ENCODE results near the gene BNIP2.

The BNIP2 gene

DNA sequence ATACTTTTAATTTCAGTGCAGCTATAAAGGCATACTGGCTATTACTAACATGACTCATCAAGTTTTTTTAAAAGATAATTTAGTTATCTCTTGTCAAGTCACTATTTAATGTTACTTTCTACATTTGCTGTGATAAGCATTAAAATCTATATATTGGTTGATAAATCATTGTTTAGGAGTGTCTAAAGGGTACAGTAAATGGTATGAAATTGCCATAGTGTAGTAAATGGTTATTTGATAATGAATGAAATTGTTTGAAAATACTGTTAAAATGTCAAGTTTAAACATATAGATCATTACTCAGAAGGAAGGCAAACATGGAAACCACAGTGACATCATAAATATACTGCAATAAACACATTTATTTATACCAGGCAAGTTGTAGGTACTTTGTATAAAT is 13.2 kb upstream of the BNIP2 start:
- Histone ChIP-seq H3K27ac (ENCODE audit: extremely low read depth, low read depth, low read length) (no peak overlapping the region), H3K4me1 (ENCODE audit: control insufficient read depth, insufficient read depth, low read length) (peaks cover 24% of the 10 kb centered on the region), H3K36me3 (ENCODE audit: control insufficient read depth in 2 of 2, insufficient read depth in 1 of 2, low read length in 2 of 2) (no peaks in the 10 kb centered on the region), H3K9me3 (ENCODE audit: control insufficient read depth, insufficient read depth, low read depth, low read length) (no peaks in the 10 kb centered on the region), H3K4me3 (ENCODE audit: low read depth, low read length) (no peak overlapping the region)
- ChIA-PET POLR2A (no interaction called here), CTCF (interaction anchor here (3.2 kb wide), 1 partner anchor 11 kb away, joined by 15 read pairs; no protein-coding TSS in a partner anchor)
- TF ChIP-seq BCL6B (tag by site-specific recombination; IDR thresholded peaks at IDR 0.05) (peak; percentile 61; the same call in 1 of the 2 replicates), ZNF2 (tag by site-specific recombination; IDR thresholded peaks at IDR 0.05) (no peak), ZNF629 (tag by site-specific recombination; IDR thresholded peaks at IDR 0.05) (peak; percentile 55; the same call in 1 of the 2 replicates), GLI2 (tag by site-specific recombination; IDR thresholded peaks at IDR 0.05; ENCODE audit: borderline replicate concordance, low read depth) (peak; percentile 47; the same call in 1 of the 2 replicates), KLF16 (tag by site-specific recombination; IDR thresholded peaks at IDR 0.05) (peak; percentile 66; the same call in 1 of the 2 replicates), ZNF416 (tag by site-specific recombination; IDR thresholded peaks at IDR 0.05) (no peak), ZBTB7A (tag by site-specific recombination; IDR thresholded peaks at IDR 0.05; ENCODE audit: low read depth) (no peak), ZNF843 (tag by site-specific recombination; IDR thresholded peaks at IDR 0.05) (peak; percentile 90), ZNF366 (tag by site-specific recombination; conservative IDR thresholded peaks at IDR 0.05) (peak; percentile 70), CTCF (tag by site-specific recombination; IDR thresholded peaks at IDR 0.05) (no peak), WT1 (tag by site-specific recombination; IDR thresholded peaks at IDR 0.05) (0 out of 2 replicates have a peak, but pooled peaks have one; percentile 11), ZNF792 (tag by site-specific recombination; IDR thresholded peaks at IDR 0.05) (no peak), ZNF561 (tag by site-specific recombination; IDR thresholded peaks at IDR 0.05; ENCODE audit: borderline replicate concordance) (no peak), ZNF580 (tag by site-specific recombination; IDR thresholded peaks at IDR 0.05) (peak; percentile 65; the same call in 1 of the 2 replicates), FEZF1 (tag by site-specific recombination; IDR thresholded peaks at IDR 0.05) (peak; percentile 79), ZNF394 (tag by site-specific recombination; IDR thresholded peaks at IDR 0.05; ENCODE audit: borderline replicate concordance) (0 out of 2 replicates have a peak, but pooled peaks have one; percentile 11), ZNF175 (tag by site-specific recombination; IDR thresholded peaks at IDR 0.05) (no peak), PRDM10 (tag by site-specific recombination; IDR thresholded peaks at IDR 0.05) (no peak)
- TF ChIP-seq, protein P1, sequence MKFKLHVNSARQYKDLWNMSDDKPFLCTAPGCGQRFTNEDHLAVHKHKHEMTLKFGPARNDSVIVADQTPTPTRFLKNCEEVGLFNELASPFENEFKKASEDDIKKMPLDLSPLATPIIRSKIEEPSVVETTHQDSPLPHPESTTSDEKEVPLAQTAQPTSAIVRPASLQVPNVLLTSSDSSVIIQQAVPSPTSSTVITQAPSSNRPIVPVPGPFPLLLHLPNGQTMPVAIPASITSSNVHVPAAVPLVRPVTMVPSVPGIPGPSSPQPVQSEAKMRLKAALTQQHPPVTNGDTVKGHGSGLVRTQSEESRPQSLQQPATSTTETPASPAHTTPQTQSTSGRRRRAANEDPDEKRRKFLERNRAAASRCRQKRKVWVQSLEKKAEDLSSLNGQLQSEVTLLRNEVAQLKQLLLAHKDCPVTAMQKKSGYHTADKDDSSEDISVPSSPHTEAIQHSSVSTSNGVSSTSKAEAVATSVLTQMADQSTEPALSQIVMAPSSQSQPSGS (tag by site-specific recombination; IDR thresholded peaks at IDR 0.05; ENCODE audit: low read depth) = peak; percentile 87
- TF ChIP-seq, protein P2, sequence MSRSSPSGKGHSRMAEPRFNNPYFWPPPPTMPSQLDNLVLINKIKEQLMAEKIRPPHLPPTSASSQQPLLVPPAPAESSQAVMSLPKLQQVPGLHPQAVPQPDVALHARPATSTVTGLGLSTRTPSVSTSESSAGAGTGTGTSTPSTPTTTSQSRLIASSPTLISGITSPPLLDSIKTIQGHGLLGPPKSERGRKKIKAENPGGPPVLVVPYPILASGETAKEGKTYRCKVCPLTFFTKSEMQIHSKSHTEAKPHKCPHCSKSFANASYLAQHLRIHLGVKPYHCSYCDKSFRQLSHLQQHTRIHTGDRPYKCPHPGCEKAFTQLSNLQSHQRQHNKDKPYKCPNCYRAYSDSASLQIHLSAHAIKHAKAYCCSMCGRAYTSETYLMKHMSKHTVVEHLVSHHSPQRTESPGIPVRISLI (tag by site-specific recombination; IDR thresholded peaks at IDR 0.05) = peak; percentile 78
- TF ChIP-seq, protein P3, sequence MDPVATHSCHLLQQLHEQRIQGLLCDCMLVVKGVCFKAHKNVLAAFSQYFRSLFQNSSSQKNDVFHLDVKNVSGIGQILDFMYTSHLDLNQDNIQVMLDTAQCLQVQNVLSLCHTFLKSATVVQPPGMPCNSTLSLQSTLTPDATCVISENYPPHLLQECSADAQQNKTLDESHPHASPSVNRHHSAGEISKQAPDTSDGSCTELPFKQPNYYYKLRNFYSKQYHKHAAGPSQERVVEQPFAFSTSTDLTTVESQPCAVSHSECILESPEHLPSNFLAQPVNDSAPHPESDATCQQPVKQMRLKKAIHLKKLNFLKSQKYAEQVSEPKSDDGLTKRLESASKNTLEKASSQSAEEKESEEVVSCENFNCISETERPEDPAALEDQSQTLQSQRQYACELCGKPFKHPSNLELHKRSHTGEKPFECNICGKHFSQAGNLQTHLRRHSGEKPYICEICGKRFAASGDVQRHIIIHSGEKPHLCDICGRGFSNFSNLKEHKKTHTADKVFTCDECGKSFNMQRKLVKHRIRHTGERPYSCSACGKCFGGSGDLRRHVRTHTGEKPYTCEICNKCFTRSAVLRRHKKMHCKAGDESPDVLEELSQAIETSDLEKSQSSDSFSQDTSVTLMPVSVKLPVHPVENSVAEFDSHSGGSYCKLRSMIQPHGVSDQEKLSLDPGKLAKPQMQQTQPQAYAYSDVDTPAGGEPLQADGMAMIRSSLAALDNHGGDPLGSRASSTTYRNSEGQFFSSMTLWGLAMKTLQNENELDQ (tag by site-specific recombination; IDR thresholded peaks at IDR 0.05; ENCODE audit: low read depth) = 0 out of 2 replicates have a peak, but pooled peaks have one; percentile 24
- TF ChIP-seq, protein P4, sequence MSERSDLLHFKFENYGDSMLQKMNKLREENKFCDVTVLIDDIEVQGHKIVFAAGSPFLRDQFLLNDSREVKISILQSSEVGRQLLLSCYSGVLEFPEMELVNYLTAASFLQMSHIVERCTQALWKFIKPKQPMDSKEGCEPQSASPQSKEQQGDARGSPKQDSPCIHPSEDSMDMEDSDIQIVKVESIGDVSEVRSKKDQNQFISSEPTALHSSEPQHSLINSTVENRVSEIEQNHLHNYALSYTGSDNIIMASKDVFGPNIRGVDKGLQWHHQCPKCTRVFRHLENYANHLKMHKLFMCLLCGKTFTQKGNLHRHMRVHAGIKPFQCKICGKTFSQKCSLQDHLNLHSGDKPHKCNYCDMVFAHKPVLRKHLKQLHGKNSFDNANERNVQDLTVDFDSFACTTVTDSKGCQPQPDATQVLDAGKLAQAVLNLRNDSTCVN (tag by site-specific recombination; optimal IDR thresholded peaks at IDR 0.05) = no peak
- TF ChIP-seq, protein P5, sequence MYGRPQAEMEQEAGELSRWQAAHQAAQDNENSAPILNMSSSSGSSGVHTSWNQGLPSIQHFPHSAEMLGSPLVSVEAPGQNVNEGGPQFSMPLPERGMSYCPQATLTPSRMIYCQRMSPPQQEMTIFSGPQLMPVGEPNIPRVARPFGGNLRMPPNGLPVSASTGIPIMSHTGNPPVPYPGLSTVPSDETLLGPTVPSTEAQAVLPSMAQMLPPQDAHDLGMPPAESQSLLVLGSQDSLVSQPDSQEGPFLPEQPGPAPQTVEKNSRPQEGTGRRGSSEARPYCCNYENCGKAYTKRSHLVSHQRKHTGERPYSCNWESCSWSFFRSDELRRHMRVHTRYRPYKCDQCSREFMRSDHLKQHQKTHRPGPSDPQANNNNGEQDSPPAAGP (tag by site-specific recombination; IDR thresholded peaks at IDR 0.05) = no peak

All from HEK293 (cell line).